Fibroblast of pulmonary artery (primary cell): ENCODE data around the gene GPRIN3.

ENCODE experiments used
- DNase-seq: peaks from one replicate; pipeline ENCODE4 v3.0.0-alpha.2; 2010; ENCODE audit warnings: low read depth
- H3K4me3 ChIP-seq: replicated peaks from 2 replicates; pipeline ENCODE4 v1.5.1; 2011; ENCODE audit warnings: low read depth, mild to moderate bottlenecking, control low read depth, low read length, moderate library complexity
- CTCF ChIP-seq: IDR thresholded peaks from 2 replicates; pipeline ENCODE4 v1.5.1; 2011; ENCODE audit warnings: mild to moderate bottlenecking, control low read depth, low read length, inconsistent platforms; ENCODE audit errors: missing control alignments

The GPRIN3 gene

GRCh38 chr4:89242216-89242615 is 65.4 kb downstream of the GPRIN3 start:
- DNase-seq = no peak
- TF ChIP-seq CTCF = no peak
- H3K4me3 ChIP-seq = no peak overlapping the region

GRCh38 chr4:89230271-89230670 is 77.3 kb downstream of the GPRIN3 start:
- no peak for TF ChIP-seq CTCF
- no peak overlapping the region for H3K4me3 ChIP-seq
- no peak for DNase-seq

- no peak overlapping the region for H3K4me3 ChIP-seq
- DNase-seq = peak; percentile 87
Measured at GRCh38 chr4:89226665-89227574, 80.7 kb downstream of the GPRIN3 start.

GRCh38 chr4:89222170-89222569 is 85.4 kb downstream of the GPRIN3 start:
- no peak overlapping the region for H3K4me3 ChIP-seq
- TF ChIP-seq CTCF = no peak
- no peak for DNase-seq

More at GRCh38 chr4:89226665-89227574, 80.7 kb downstream of the GPRIN3 start:
- TF ChIP-seq CTCF = peak; percentile 83

- no peak overlapping the region for H3K4me3 ChIP-seq
- peak; percentile 6 for DNase-seq
- TF ChIP-seq CTCF = no peak
Measured at GRCh38 chr4:89221167-89221867, 86.3 kb downstream of the GPRIN3 start.

- H3K4me3 ChIP-seq = no peak overlapping the region
- TF ChIP-seq CTCF = no peak
Measured at GRCh38 chr4:89218587-89218986, 89.0 kb downstream of the GPRIN3 start.

More at GRCh38 chr4:89218587-89218986, 89.0 kb downstream of the GPRIN3 start:
- no peak for DNase-seq
